ENCODE measurements around the gene FAM117A. TPM values are rescaled to one million over a fixed set of nuclear protein-coding genes. Genes with fewer than 3 reads are reported as not detected.
A peak's percentile ranks its signal among the peaks of the same experiment; 100 is the strongest.

FAM117A gene
- total RNA-seq, 2 experiments from 2014 or later: 19.7 to 23.0 TPM

- intact Hi-C loops (cut with micrococcal nuclease): no loop called here
- H3K4me3 Mint-ChIP-seq: no peak overlapping the region
These were observed 93.9 kb downstream of the FAM117A start for GRCh38 chr17:49670002-49670401.

GRCh38 chr17:49667854-49668253 lies 96.1 kb downstream of the FAM117A start:
- Mint-ChIP-seq H3K4me1 (ENCODE audit: low read depth) (peaks cover 55% of the 10 kb centered on the region), H3K27me3 (no peaks in the 10 kb centered on the region), H3K36me3 (ENCODE audit: low read depth) (peaks cover 25% of the 10 kb centered on the region), H3K9me3 (no peaks in the 10 kb centered on the region), H3K4me3 (no peak overlapping the region), H3K27ac (peak overlapping the region; percentile 30)
- TF ChIP-seq CTCF (IDR thresholded peaks at IDR 0.05): no peak
- DNase-seq: no peak
- ChIA-PET CTCF (no interaction called here), POLR2A (no interaction called here)
- intact Hi-C loops (cut with micrococcal nuclease): no loop called here
- ATAC-seq: peak; percentile 37

More at GRCh38 chr17:49670002-49670401, 93.9 kb downstream of the FAM117A start:
- no peak for DNase-seq
- H3K27me3 Mint-ChIP-seq: no peaks in the 10 kb centered on the region
- peaks cover 53% of the 10 kb centered on the region for H3K4me1 Mint-ChIP-seq (ENCODE audit: low read depth)
- peaks cover 25% of the 10 kb centered on the region for H3K36me3 Mint-ChIP-seq (ENCODE audit: low read depth)
- ChIA-PET CTCF (interaction anchor here (0.9 to 1.8 kb wide), 4 partner anchors 20 to 100 kb away, joined by 3 to 7 read pairs (median 4); no protein-coding TSS in a partner anchor), POLR2A (no interaction called here)
- no peak for ATAC-seq
- H3K9me3 Mint-ChIP-seq: no peaks in the 10 kb centered on the region
- peak overlapping the region; percentile 64 for H3K27ac Mint-ChIP-seq
- no peak for TF ChIP-seq CTCF (IDR thresholded peaks at IDR 0.05)

- intact Hi-C loops (cut with micrococcal nuclease): no loop called here
- H3K4me3 Mint-ChIP-seq: no peak overlapping the region
- H3K4me1 Mint-ChIP-seq (ENCODE audit: low read depth): peaks cover 49% of the 10 kb centered on the region
- ChIA-PET CTCF (interaction anchor here (1.1 to 2.1 kb wide), 2 partner anchors 17 to 97 kb away, joined by 3 to 7 read pairs; no protein-coding TSS in a partner anchor), POLR2A (interaction anchor here (1.4 kb wide), 1 partner anchor 23 kb away, joined by 4 read pairs; no protein-coding TSS in a partner anchor)
- H3K9me3 Mint-ChIP-seq: no peaks in the 10 kb centered on the region
- no peak for DNase-seq
- H3K27ac Mint-ChIP-seq: no peak overlapping the region
- TF ChIP-seq CTCF (IDR thresholded peaks at IDR 0.05): no peak
- peaks cover 24% of the 10 kb centered on the region for H3K36me3 Mint-ChIP-seq (ENCODE audit: low read depth)
- no peak for ATAC-seq
- no peaks in the 10 kb centered on the region for H3K27me3 Mint-ChIP-seq
These were observed 99.2 kb downstream of the FAM117A start for GRCh38 chr17:49664706-49665211.

Other genes starting within 250 kb of the FAM117A start
- gene NXPH3, start 188.3 kb downstream of the FAM117A start, total RNA-seq: under 1 TPM; 0.20 to 0.29 TPM
- gene SPOP, start 86.0 kb downstream of the FAM117A start, total RNA-seq: 10 to 100 TPM; 61.6 to 63.5 TPM
- gene SLC35B1, start 56.2 kb downstream of the FAM117A start, total RNA-seq: 10 to 100 TPM; 38.6 to 46.6 TPM
- gene KAT7, start 24.6 kb upstream of the FAM117A start, total RNA-seq: 10 to 100 TPM; 61.2 to 66.6 TPM
- not detected for gene TAC4, start 83.9 kb upstream of the FAM117A start, total RNA-seq
- under 1 TPM; 0.43 to 0.81 TPM for gene DLX4, start 205.1 kb upstream of the FAM117A start, total RNA-seq
- gene DLX3, start 231.1 kb upstream of the FAM117A start, total RNA-seq: not detected